DMS 273 treated with DMSO at 0.1 percent for 48 hours (cell line): Measurements from ENCODE around the gene EEF1A2.

Source experiments
- DNase-seq: peaks from one replicate; lab custom pipeline; 2025; lab: John Stamatoyannopoulos, UW

The EEF1A2 gene

GRCh38 chr20:63468421-63468820 is 30.5 kb downstream of the EEF1A2 start:
- DNase-seq, result no peak

- no peak for DNase-seq
Measured at GRCh38 chr20:63467294-63468083, 31.4 kb downstream of the EEF1A2 start.

GRCh38 chr20:63466861-63467260 is 32.0 kb downstream of the EEF1A2 start:
- no peak for DNase-seq

- DNase-seq, result no peak
Measured at GRCh38 chr20:63466250-63466825, 32.5 kb downstream of the EEF1A2 start.

- DNase-seq, result no peak
Measured at GRCh38 chr20:63465380-63466249, 33.3 kb downstream of the EEF1A2 start.

- DNase-seq, result no peak
Measured at GRCh38 chr20:63464289-63464635, 34.6 kb downstream of the EEF1A2 start.

GRCh38 chr20:63463400-63464288 is 35.2 kb downstream of the EEF1A2 start:
- DNase-seq, result no peak

- no peak for DNase-seq
Measured at GRCh38 chr20:63462244-63462643, 36.6 kb downstream of the EEF1A2 start.

GRCh38 chr20:63461104-63461763 is 37.6 kb downstream of the EEF1A2 start:
- no peak for DNase-seq

- DNase-seq, result no peak
Measured at GRCh38 chr20:63459070-63459380, 39.9 kb downstream of the EEF1A2 start.

GRCh38 chr20:63458170-63459069 is 40.5 kb downstream of the EEF1A2 start:
- no peak for DNase-seq

GRCh38 chr20:63457737-63458136 is 41.1 kb downstream of the EEF1A2 start:
- DNase-seq, result no peak

- DNase-seq, result no peak
Measured at GRCh38 chr20:63456429-63457284, 42.2 kb downstream of the EEF1A2 start.

GRCh38 chr20:63455568-63455859 is 43.4 kb downstream of the EEF1A2 start:
- no peak for DNase-seq

GRCh38 chr20:63454731-63455567 is 43.9 kb downstream of the EEF1A2 start:
- DNase-seq, result peak; percentile 63

- no peak for DNase-seq
Measured at GRCh38 chr20:63452821-63453523, 45.9 kb downstream of the EEF1A2 start.

- DNase-seq, result no peak
Measured at GRCh38 chr20:63452341-63452740, 46.5 kb downstream of the EEF1A2 start.

- DNase-seq, result no peak
Measured at GRCh38 chr20:63451821-63452220, 47.1 kb downstream of the EEF1A2 start.
